ENCODE measurements around the gene FIGNL1. TPM values are rescaled to one million over a fixed set of nuclear protein-coding genes. Genes with fewer than 3 reads are reported as not detected.

The FIGNL1 gene
- total and polyA plus RNA-seq, 2 donors from 2014 or later, result 2.4 to 5.8 TPM

- Histone ChIP-seq H3K4me1 (ENCODE audit: control insufficient read depth in 2 of 3, insufficient read depth in 2 of 3, low read depth in 1 of 3, low read length in 3 of 3) (peaks cover 0 to 4% (median 0%) of the 10 kb centered on the region in 3 donors), H3K27ac (ENCODE audit: low read depth in 2 of 2, low read length in 2 of 2) (no peak overlapping the region), H3K4me3 (ENCODE audit: low read length in 3 of 3) (no peak overlapping the region), H3K36me3 (ENCODE audit: control insufficient read depth in 2 of 3, insufficient read depth in 3 of 3, low read length in 3 of 3) (peaks cover 0 to 3% (median 0%) of the 10 kb centered on the region in 3 donors), H3K9me3 (ENCODE audit: control insufficient read depth in 2 of 3, insufficient read depth in 1 of 3, low read length in 3 of 3) (no peaks in the 10 kb centered on the region), H3K27me3 (ENCODE audit: control insufficient read depth, insufficient read depth, low read length) (no peaks in the 10 kb centered on the region), H3K9ac (ENCODE audit: low read length in 3 of 3) (no peak overlapping the region)
- no peak for TF ChIP-seq CTCF (IDR thresholded peaks at IDR 0.05; ENCODE audit: borderline replicate concordance, extremely low read depth, insufficient read depth)
- DNase-seq (peak in 1 of 5 donors; percentile 41), FAIRE-seq (no peak)
- intact Hi-C loops (cut with DNase I), result no loop called here
Observed at GRCh38 chr7:50492770-50493519, 42.8 kb upstream of the FIGNL1 start.

- H3K4me3 ChIP-seq (ENCODE audit: low read length in 3 of 3), result no peak overlapping the region
- no peak for TF ChIP-seq CTCF (IDR thresholded peaks at IDR 0.05; ENCODE audit: borderline replicate concordance, extremely low read depth, insufficient read depth)
- intact Hi-C loops (cut with DNase I), result no loop called here
- DNase-seq (no peak), FAIRE-seq (no peak)
- no peaks in the 10 kb centered on the region for H3K27me3 ChIP-seq (ENCODE audit: control insufficient read depth, insufficient read depth, low read length)
- no peak overlapping the region for H3K9ac ChIP-seq (ENCODE audit: low read length in 3 of 3)
- peaks cover 0 to 4% (median 0%) of the 10 kb centered on the region in 3 donors for H3K4me1 ChIP-seq (ENCODE audit: control insufficient read depth in 2 of 3, insufficient read depth in 2 of 3, low read depth in 1 of 3, low read length in 3 of 3)
- H3K27ac ChIP-seq (ENCODE audit: low read depth in 2 of 2, low read length in 2 of 2), result no peak overlapping the region
- peaks cover 0 to 3% (median 0%) of the 10 kb centered on the region in 3 donors for H3K36me3 ChIP-seq (ENCODE audit: control insufficient read depth in 2 of 3, insufficient read depth in 3 of 3, low read length in 3 of 3)
- H3K9me3 ChIP-seq (ENCODE audit: control insufficient read depth in 2 of 3, insufficient read depth in 1 of 3, low read length in 3 of 3), result no peaks in the 10 kb centered on the region
Observed at GRCh38 chr7:50491943-50492342, 41.8 kb upstream of the FIGNL1 start.

GRCh38 chr7:50491209-50491608 lies 41.1 kb upstream of the FIGNL1 start:
- TF ChIP-seq CTCF (IDR thresholded peaks at IDR 0.05; ENCODE audit: borderline replicate concordance, extremely low read depth, insufficient read depth), result no peak

More at GRCh38 chr7:50491209-50491608, 41.1 kb upstream of the FIGNL1 start:
- H3K4me3 ChIP-seq (ENCODE audit: low read length in 3 of 3), result no peak overlapping the region
- H3K4me1 ChIP-seq (ENCODE audit: control insufficient read depth in 2 of 3, insufficient read depth in 2 of 3, low read depth in 1 of 3, low read length in 3 of 3), result no peaks in the 10 kb centered on the region
- intact Hi-C loops (cut with DNase I), result no loop called here
- no peaks in the 10 kb centered on the region for H3K27me3 ChIP-seq (ENCODE audit: control insufficient read depth, insufficient read depth, low read length)
- no peaks in the 10 kb centered on the region for H3K9me3 ChIP-seq (ENCODE audit: control insufficient read depth in 2 of 3, insufficient read depth in 1 of 3, low read length in 3 of 3)
- FAIRE-seq (no peak), DNase-seq (no peak)
- H3K27ac ChIP-seq (ENCODE audit: low read depth in 2 of 2, low read length in 2 of 2), result no peak overlapping the region
- H3K9ac ChIP-seq (ENCODE audit: low read length in 3 of 3), result no peak overlapping the region
- H3K36me3 ChIP-seq (ENCODE audit: control insufficient read depth in 2 of 3, insufficient read depth in 3 of 3, low read length in 3 of 3), result peaks cover 0 to 3% (median 0%) of the 10 kb centered on the region in 3 donors

Measured in kidney (tissue), 14 donors.